Nephron progenitor cell (in vitro differentiated cells): Measurements from ENCODE around the gene SDF4.

Experiments used
- DNase-seq: peaks from one replicate; pipeline ENCODE4 v3.0.0; 2021
- H3K27ac Mint-ChIP-seq: 2 replicates; pipeline ENCODE4 v1.8.0; 2021; ENCODE audit warnings: mild to moderate bottlenecking, moderate library complexity, mixed read lengths
- H3K27me3 Mint-ChIP-seq: 2 replicates; pipeline ENCODE4 v1.8.0; 2021; ENCODE audit warnings: mild to moderate bottlenecking, low read depth, mixed read lengths; ENCODE audit not compliant: poor library complexity
- H3K36me3 Mint-ChIP-seq: 2 replicates; pipeline ENCODE4 v1.8.0; 2021; ENCODE audit warnings: low read depth, mixed read lengths
- H3K4me1 Mint-ChIP-seq: 2 replicates; pipeline ENCODE4 v1.8.0; 2021; ENCODE audit warnings: mixed read lengths
- H3K4me3 Mint-ChIP-seq: 2 replicates; pipeline ENCODE4 v1.8.0; 2021; ENCODE audit warnings: mild to moderate bottlenecking, moderate library complexity, mixed read lengths
- H3K9me3 Mint-ChIP-seq: 2 replicates; pipeline ENCODE4 v1.8.0; 2021; ENCODE audit warnings: mild to moderate bottlenecking, moderate library complexity, mixed read lengths
- TF ChIP-seq, protein P1 (sequence below): fragments of 200-600 bp; sonication (generic); IDR thresholded peaks from 2 replicates; pipeline ENCODE4 v1.5.0; 2021; ENCODE audit warnings: antibody characterized with exemption

Gene SDF4

GRCh38 chr1:1203561-1204424, 28.0 kb downstream of the SDF4 start:
- Mint-ChIP-seq H3K4me1 (peaks cover 11% of the 10 kb centered on the region), H3K9me3 (no peaks in the 10 kb centered on the region), H3K27me3 (peaks cover 40% of the 10 kb centered on the region), H3K4me3 (no peak overlapping the region), H3K36me3 (no peaks in the 10 kb centered on the region), H3K27ac (no peak overlapping the region)
- peak; percentile 18 for DNase-seq
- TF ChIP-seq, protein P1, sequence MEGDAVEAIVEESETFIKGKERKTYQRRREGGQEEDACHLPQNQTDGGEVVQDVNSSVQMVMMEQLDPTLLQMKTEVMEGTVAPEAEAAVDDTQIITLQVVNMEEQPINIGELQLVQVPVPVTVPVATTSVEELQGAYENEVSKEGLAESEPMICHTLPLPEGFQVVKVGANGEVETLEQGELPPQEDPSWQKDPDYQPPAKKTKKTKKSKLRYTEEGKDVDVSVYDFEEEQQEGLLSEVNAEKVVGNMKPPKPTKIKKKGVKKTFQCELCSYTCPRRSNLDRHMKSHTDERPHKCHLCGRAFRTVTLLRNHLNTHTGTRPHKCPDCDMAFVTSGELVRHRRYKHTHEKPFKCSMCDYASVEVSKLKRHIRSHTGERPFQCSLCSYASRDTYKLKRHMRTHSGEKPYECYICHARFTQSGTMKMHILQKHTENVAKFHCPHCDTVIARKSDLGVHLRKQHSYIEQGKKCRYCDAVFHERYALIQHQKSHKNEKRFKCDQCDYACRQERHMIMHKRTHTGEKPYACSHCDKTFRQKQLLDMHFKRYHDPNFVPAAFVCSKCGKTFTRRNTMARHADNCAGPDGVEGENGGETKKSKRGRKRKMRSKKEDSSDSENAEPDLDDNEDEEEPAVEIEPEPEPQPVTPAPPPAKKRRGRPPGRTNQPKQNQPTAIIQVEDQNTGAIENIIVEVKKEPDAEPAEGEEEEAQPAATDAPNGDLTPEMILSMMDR, result no peak

DNA sequence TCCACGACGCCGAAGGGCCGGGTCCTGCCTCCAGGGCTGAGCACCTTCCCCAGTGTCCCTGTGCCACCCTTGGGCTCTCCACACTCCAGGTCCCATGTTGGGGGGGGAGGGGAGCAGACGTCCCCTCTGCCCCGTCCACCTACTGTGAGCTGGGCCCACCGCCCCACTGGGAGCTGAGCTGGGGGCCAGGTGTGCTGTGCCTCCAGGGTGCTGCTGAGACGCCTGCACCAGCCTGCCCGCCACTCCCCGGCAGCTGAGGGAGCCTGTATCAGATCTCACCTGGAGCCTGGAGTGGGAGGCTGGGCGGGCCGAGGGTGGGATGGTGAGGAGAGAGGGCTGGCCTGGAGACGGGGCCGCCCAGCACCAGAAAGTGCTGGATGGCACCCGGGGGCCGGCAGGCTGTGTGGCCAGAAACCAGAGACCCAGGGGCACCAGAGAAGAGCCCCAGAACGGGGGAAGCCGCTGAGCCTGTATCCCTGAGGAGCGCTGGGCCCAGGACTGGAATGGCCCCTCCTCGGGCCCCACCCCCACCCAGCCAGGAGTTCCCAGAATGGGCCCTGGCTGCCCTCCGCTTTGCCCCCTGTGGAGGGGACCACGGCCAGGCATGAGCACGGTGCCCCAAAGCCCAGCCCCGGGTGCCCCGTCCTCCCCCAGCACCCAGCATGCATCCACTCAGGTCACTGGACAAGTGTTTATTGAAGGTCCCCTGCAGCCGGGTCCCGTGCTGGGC, 28.8 kb downstream of the SDF4 start:
- Mint-ChIP-seq H3K4me1 (peaks cover 3% of the 10 kb centered on the region), H3K36me3 (no peaks in the 10 kb centered on the region), H3K27ac (no peak overlapping the region), H3K4me3 (no peak overlapping the region), H3K27me3 (peaks cover 36% of the 10 kb centered on the region), H3K9me3 (no peaks in the 10 kb centered on the region)
- DNase-seq, result peak; percentile 10
- TF ChIP-seq, protein P1, result no peak

DNA sequence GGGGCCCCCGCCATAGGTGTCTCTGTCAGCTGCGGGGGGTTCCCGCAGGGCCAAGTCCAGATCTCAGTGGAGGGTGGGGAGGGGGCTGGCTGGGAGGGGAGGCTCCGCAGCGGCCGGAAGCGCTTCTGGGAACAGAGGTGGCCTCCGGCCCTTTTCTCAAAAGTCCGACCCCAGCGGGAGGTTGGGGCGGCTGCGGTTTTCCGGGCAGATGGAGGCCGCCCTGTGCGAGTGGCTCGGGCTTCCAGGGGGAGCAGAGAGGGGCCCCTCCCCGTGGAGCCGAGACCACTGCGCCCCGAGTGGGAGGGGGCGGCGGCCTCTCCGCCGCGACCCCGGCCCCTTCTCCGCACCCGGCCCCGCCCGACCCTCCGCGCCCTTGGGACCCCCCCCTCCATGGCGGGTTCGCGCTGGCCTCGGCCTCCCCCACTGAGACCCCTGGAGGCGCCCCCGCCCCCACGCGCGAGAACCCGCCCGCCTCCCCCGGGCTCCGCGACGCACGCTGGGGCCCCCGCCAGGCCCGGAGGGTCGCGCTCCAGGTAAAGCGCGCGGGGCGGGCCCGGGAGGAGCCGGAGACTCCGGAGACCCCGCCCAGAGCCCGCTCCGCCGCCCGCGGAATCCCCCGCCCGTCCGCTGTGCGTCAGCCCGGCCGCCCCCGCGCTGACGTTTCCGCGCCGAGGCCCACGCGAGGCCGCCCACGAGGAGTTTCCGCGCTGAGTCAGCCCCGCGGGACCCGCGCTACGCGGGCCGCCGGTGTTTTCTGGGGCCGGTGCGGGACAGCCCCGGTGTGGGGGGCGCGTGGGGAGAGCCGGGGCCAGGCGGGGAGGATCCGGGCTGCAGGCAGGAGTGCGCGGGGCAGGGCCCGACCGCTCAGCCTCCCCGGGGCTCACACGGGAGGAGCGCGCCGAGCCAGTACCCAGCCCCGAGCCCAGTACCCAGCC, 30.7 kb downstream of the SDF4 start:
- no peaks in the 10 kb centered on the region for H3K9me3 Mint-ChIP-seq
- no peak overlapping the region for H3K27ac Mint-ChIP-seq
- H3K4me1 Mint-ChIP-seq, result no peaks in the 10 kb centered on the region
- TF ChIP-seq, protein P1, result no peak
- peak; percentile 74 for DNase-seq
- peak overlapping the region; percentile 44 for H3K4me3 Mint-ChIP-seq
- peaks cover 27% of the 10 kb centered on the region for H3K27me3 Mint-ChIP-seq
- no peaks in the 10 kb centered on the region for H3K36me3 Mint-ChIP-seq

GRCh38 chr1:1199961-1200875, 31.6 kb downstream of the SDF4 start:
- TF ChIP-seq, protein P1, result no peak
- Mint-ChIP-seq H3K4me3 (peak overlapping the region; percentile 44), H3K4me1 (no peaks in the 10 kb centered on the region), H3K27ac (no peak overlapping the region), H3K36me3 (no peaks in the 10 kb centered on the region), H3K27me3 (peaks cover 28% of the 10 kb centered on the region), H3K9me3 (peaks cover 7% of the 10 kb centered on the region)
- DNase-seq, result peak; percentile 10
